Left ventricle myocardium inferior (tissue), 1 donor: ENCODE results near the gene TOPORS. TPM values are rescaled to one million over a fixed set of nuclear protein-coding genes. Genes with fewer than 3 reads are reported as not detected.
"Not testable (repeated sequence)": the region's sequence is repeated elsewhere in the genome, so short reads cannot be mapped to it uniquely, and the experiment has no call there.

ENCODE experiments used
- DNase-seq: peaks from one replicate; pipeline ENCODE4 v3.0.0-alpha.2; 2020
- H3K27ac ChIP-seq: fragments of 200-600 bp; replicated peaks from 2 replicates; pipeline ENCODE4 v1.8.0; 2021
- H3K27me3 ChIP-seq: fragments of 200-600 bp; 2 replicates; pipeline ENCODE4 v1.8.0; 2021; ENCODE audit warnings: low read depth
- H3K36me3 ChIP-seq: fragments of 200-600 bp; 2 replicates; pipeline ENCODE4 v1.8.0; 2021
- H3K4me1 ChIP-seq: fragments of 200-600 bp; 2 replicates; pipeline ENCODE4 v1.8.0; 2021
- H3K4me3 ChIP-seq: fragments of 200-600 bp; 2 replicates; pipeline ENCODE4 v1.8.0; 2021; ENCODE audit warnings: mild to moderate bottlenecking, moderate library complexity
- H3K9me3 ChIP-seq: fragments of 200-600 bp; replicated peaks from 2 replicates; pipeline ENCODE4 v1.8.0; 2021
- intact Hi-C: fragments of 100-400 bp; cut with micrococcal nuclease; formaldehyde crosslinking; loops from one replicate; pipeline ENCODE4 v1.11.0; 2022
- total RNA-seq: library from RNA; stranded (reverse); fragmentation: NEBNext Ultra II Directional; extraction: Animal tissue kit (Norgen Biotek cat#: 25700); gene quantifications from one replicate; pipeline ENCODE4 v1.2.1, GENCODE V29; 2021
- TF ChIP-seq, protein P1 (sequence below): fragments of 200-600 bp; IDR thresholded peaks from 2 replicates; pipeline ENCODE4 v1.8.0; 2021; ENCODE audit warnings: antibody characterized with exemption, mild to moderate bottlenecking, borderline replicate concordance
- donor health status: DM: no; HTN: yes; CAD: no; lungs with severe emphysema.

The TOPORS gene
- total RNA-seq, 1 donor from 2014 or later = 8.4 TPM

DNA sequence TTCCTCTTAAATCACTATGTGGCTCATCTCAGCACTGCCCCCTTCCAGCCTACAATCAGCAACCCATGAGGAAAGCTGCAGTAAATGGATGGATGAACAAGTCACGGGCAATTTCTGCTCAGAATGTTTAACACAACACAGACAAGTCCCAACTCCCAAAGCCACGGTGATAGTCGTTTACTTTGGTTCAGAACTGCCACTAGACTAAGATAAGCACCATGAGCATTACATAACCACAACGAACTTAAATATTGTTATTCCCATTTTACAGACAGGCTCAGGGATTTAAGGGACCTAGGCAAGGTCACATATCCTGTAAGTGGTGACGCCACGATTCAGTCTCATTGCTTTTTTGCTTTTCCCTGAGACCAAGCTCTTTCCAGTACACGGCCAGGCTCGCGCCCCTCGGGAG, 2.2 kb downstream of the TOPORS start:
- intact Hi-C loops = no loop called here
- Histone ChIP-seq H3K4me1 (peaks cover 57% of the 10 kb centered on the region), H3K4me3 (peak overlapping the region; percentile 84), H3K27me3 (no peaks in the 10 kb centered on the region), H3K36me3 (no peaks in the 10 kb centered on the region), H3K9me3 (no peaks in the 10 kb centered on the region), H3K27ac (peak overlapping the region; percentile 98)
- TF ChIP-seq, protein P1, sequence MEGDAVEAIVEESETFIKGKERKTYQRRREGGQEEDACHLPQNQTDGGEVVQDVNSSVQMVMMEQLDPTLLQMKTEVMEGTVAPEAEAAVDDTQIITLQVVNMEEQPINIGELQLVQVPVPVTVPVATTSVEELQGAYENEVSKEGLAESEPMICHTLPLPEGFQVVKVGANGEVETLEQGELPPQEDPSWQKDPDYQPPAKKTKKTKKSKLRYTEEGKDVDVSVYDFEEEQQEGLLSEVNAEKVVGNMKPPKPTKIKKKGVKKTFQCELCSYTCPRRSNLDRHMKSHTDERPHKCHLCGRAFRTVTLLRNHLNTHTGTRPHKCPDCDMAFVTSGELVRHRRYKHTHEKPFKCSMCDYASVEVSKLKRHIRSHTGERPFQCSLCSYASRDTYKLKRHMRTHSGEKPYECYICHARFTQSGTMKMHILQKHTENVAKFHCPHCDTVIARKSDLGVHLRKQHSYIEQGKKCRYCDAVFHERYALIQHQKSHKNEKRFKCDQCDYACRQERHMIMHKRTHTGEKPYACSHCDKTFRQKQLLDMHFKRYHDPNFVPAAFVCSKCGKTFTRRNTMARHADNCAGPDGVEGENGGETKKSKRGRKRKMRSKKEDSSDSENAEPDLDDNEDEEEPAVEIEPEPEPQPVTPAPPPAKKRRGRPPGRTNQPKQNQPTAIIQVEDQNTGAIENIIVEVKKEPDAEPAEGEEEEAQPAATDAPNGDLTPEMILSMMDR = no peak
- DNase-seq = no peak

DNA sequence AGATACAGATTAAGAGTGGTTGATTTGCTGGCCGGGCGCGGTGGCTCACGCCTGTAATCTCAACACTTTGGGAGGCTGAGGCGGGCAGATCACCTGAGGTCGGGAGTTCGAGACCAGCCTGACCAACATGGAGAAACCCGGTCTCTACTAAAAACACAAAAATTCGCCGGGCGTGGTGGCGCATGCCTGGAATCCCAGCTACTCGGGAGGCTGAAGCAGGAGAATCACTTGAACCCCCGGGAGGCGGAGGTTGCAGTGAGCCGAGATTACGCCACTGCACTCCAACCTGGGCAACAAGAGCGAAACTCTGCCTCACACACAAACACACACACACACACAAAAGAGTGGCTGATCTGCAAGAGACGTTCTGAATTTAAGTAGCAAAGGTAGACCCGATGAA, 4.2 kb downstream of the TOPORS start:
- intact Hi-C loops, H3K36me3 ChIP-seq, DNase-seq, H3K4me3 ChIP-seq, H3K27ac ChIP-seq, H3K27me3 ChIP-seq, H3K9me3 ChIP-seq: not testable (repeated sequence)
- H3K4me1 ChIP-seq = peaks cover 42% of the 10 kb centered on the region

DNA sequence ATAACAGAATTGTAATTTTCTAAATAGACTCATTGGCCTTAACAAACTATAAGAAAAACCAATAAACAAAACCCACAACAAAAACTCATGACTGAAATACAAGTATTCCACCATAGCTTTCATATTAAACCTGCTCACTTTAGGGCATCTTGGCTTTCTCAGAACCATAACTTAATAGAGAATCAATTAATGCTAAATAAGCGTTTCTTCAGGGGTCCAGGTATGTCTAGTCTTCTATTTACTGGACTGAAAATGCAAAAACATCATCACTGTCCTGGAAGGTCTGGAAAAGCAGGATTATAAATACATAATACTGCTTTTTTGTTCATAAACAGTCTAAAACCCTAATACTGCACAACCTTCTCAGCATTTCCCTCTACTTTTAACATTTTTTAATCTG, 6.5 kb downstream of the TOPORS start:
- Histone ChIP-seq H3K4me1 (peaks cover 25% of the 10 kb centered on the region), H3K36me3 (peaks cover 28% of the 10 kb centered on the region), H3K27ac (no peak overlapping the region), H3K9me3 (no peaks in the 10 kb centered on the region), H3K4me3 (no peak overlapping the region), H3K27me3 (no peaks in the 10 kb centered on the region)
- intact Hi-C loops = no loop called here
- DNase-seq = no peak
- TF ChIP-seq, protein P1 = no peak

DNA sequence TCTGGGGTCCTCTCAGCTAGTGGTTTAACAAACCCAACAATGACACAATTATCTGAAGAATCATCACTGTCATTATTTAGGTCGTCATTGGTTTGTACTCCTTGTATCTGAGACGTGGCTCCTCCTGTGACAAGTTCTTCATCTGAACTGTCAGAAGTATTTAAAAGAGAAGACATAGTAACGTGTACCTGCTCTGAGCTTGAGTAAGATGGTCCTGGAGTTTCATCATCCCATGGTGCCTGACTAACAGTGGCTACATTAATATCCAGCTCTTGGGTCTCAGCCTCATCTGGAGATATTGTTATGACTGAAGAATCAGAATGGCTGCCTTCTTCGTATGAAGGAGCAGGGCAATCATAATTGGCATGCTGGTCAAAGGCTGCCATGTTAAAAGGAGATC, 9.3 kb downstream of the TOPORS start:
- Histone ChIP-seq H3K4me1 (peaks cover 4% of the 10 kb centered on the region), H3K4me3 (no peak overlapping the region), H3K36me3 (peaks cover 28% of the 10 kb centered on the region), H3K27ac (no peak overlapping the region), H3K27me3 (no peaks in the 10 kb centered on the region), H3K9me3 (no peaks in the 10 kb centered on the region)
- TF ChIP-seq, protein P1 = no peak
- no peak for DNase-seq
- intact Hi-C loops = no loop called here

DNA sequence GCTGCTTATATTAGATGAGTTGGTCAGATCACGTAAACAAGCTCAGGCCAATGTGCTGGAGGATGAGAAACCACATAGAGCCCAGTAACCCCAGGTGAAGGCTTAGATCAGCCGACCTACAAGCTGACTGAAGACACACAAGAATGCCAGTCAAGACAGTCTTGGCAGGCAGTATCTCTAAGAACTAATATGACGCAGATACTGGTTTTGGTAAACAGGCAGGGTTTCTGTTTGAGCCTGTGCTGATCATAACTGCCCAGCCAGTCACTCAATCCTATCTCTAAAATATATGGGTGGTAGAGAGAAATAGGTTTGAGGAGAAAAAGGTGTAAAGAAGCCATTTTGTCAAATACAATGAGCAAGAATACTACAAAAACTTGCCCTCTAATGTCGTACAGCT, 18.6 kb downstream of the TOPORS start:
- H3K36me3 ChIP-seq = peaks cover 6% of the 10 kb centered on the region
- no peak overlapping the region for H3K4me3 ChIP-seq
- H3K27ac ChIP-seq = no peak overlapping the region
- H3K27me3 ChIP-seq = no peaks in the 10 kb centered on the region
- TF ChIP-seq, protein P1 = no peak
- DNase-seq = no peak
- intact Hi-C loops = no loop called here
- H3K4me1 ChIP-seq = no peaks in the 10 kb centered on the region
- peaks cover 7% of the 10 kb centered on the region for H3K9me3 ChIP-seq

DNA sequence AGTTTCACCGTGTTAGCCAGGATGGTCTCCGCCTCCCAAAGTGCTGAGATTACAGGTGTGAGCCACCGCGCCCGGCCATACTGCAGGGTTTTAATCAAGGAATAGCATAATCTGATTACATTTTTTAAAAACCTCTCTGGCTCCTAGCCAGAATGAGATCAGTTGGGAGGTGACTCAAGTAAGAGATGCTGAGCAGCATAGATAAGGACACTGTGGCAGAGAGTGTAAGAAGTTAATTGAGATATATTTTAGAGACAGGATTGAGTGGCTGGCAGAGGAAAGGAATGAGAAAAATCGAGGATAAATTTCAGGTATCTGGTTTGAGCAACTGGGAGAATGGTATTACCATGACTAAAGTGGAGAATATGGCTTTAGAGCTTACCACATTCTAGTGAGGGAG, 19.1 kb downstream of the TOPORS start:
- Histone ChIP-seq H3K4me1 (no peaks in the 10 kb centered on the region), H3K27ac (no peak overlapping the region), H3K9me3 (peaks cover 7% of the 10 kb centered on the region), H3K4me3 (no peak overlapping the region), H3K36me3 (peaks cover 6% of the 10 kb centered on the region), H3K27me3 (no peaks in the 10 kb centered on the region)
- DNase-seq = no peak
- TF ChIP-seq, protein P1 = no peak
- intact Hi-C loops = no loop called here
